SH-SY5Y (cell line): ENCODE results near the gene MALL.

Source experiments
- GATA2 ChIP-seq: IDR thresholded peaks from 2 replicates; pipeline ENCODE4 v1.6.1; 2011; ENCODE audit warnings: mild to moderate bottlenecking, low read depth, low read length
- GATA3 ChIP-seq: IDR thresholded peaks from 2 replicates; pipeline ENCODE4 v1.6.1; 2011; ENCODE audit warnings: low read depth, mild to moderate bottlenecking, low read length, moderate library complexity

- TF ChIP-seq GATA2: no peak
- TF ChIP-seq GATA3: no peak
These were observed 10.4 kb downstream of the MALL start for GRCh38 chr2:110105183-110105582.
